ENCODE results near the gene APEX2.

- TF ChIP-seq, protein P1, sequence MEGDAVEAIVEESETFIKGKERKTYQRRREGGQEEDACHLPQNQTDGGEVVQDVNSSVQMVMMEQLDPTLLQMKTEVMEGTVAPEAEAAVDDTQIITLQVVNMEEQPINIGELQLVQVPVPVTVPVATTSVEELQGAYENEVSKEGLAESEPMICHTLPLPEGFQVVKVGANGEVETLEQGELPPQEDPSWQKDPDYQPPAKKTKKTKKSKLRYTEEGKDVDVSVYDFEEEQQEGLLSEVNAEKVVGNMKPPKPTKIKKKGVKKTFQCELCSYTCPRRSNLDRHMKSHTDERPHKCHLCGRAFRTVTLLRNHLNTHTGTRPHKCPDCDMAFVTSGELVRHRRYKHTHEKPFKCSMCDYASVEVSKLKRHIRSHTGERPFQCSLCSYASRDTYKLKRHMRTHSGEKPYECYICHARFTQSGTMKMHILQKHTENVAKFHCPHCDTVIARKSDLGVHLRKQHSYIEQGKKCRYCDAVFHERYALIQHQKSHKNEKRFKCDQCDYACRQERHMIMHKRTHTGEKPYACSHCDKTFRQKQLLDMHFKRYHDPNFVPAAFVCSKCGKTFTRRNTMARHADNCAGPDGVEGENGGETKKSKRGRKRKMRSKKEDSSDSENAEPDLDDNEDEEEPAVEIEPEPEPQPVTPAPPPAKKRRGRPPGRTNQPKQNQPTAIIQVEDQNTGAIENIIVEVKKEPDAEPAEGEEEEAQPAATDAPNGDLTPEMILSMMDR (IDR thresholded peaks at IDR 0.05; ENCODE audit: low read depth, low read length) = no peak
- TF ChIP-seq EZH2phosphoT487 (IDR thresholded peaks at IDR 0.05; ENCODE audit: low read depth) = no peak
Measured at GRCh38 chrX:54992911-54993622, 7.1 kb upstream of the APEX2 start.
